Gastroesophageal sphincter (tissue), 3 donors: ENCODE data around the gene LYPD3.

Experiments used
- CTCF ChIP-seq, 4 experiments: fragments of 200-600 bp in 2 of 4; fragments of 450-650 bp in 2 of 4; sonication (generic) in 1 of 4; IDR thresholded peaks; one replicate each; pipeline ENCODE4 v1.5.1; 2017 to 2019; ENCODE audit warnings: antibody characterized with exemption in 4 of 4, mild to moderate bottlenecking in 2 of 4, moderate library complexity in 2 of 4
- EP300 ChIP-seq: sonication (generic); formaldehyde crosslinking; IDR thresholded peaks from one replicate; pipeline ENCODE4 v1.6.1; 2017; ENCODE audit warnings: antibody characterized with exemption, mild to moderate bottlenecking
- POLR2A ChIP-seq, 2 donors: fragments of 450-650 bp; IDR thresholded peaks; one replicate each; pipeline ENCODE4 v1.6.1; 2017; ENCODE audit warnings: antibody characterized with exemption in 2 of 2, mild to moderate bottlenecking in 2 of 2, moderate library complexity in 1 of 2

- TF ChIP-seq CTCF (IDR thresholded peaks at IDR 0.05) (peak in 1 of 4 experiments; percentile 12), POLR2A (IDR thresholded peaks at IDR 0.05) (no peak), EP300 (no peak)
Measured at GRCh38 chr19:43464134-43464775, 1.2 kb downstream of the LYPD3 start.
